ENCODE results near the gene AGK. TPM values are rescaled to one million over a fixed set of nuclear protein-coding genes. Genes with fewer than 3 reads are reported as not detected.

AGK gene
- total and polyA plus RNA-seq, 4 donors = 13.7 to 39.1 (median 20.9) TPM

GRCh38 chr7:141511676-141512396 lies 39.4 kb upstream of the AGK start:
- DNase-seq (peak in 2 of 3 donors; percentile 21 to 24), ATAC-seq (ENCODE audit: insufficient read depth, low FRiP score) (peak; percentile 50)
- Histone ChIP-seq H3K9ac (ENCODE audit: insufficient read depth in 1 of 2, low read length in 2 of 2) (no peak overlapping the region), H3K9me3 (ENCODE audit: control insufficient read depth in 4 of 4, insufficient read depth in 3 of 4, low read length in 3 of 4) (peaks cover 0 to 4% (median 0%) of the 10 kb centered on the region in 4 donors), H3K27ac (ENCODE audit: low read depth in 1 of 2, low read length in 1 of 2) (no peak overlapping the region), H3K27me3 (ENCODE audit: control insufficient read depth in 3 of 3, insufficient read depth in 3 of 3, low read length in 2 of 3) (peaks cover 5 to 27% (median 11%) of the 10 kb centered on the region in 3 donors), H3K4me1 (ENCODE audit: control insufficient read depth in 5 of 5, insufficient read depth in 5 of 5, low read length in 5 of 5) (peaks cover 0 to 7% (median 0%) of the 10 kb centered on the region in 5 donors), H3K36me3 (ENCODE audit: control insufficient read depth in 4 of 4, insufficient read depth in 4 of 4, low read length in 4 of 4) (no peaks in the 10 kb centered on the region), H3K4me3 (no peak overlapping the region)
- TF ChIP-seq, protein P1, sequence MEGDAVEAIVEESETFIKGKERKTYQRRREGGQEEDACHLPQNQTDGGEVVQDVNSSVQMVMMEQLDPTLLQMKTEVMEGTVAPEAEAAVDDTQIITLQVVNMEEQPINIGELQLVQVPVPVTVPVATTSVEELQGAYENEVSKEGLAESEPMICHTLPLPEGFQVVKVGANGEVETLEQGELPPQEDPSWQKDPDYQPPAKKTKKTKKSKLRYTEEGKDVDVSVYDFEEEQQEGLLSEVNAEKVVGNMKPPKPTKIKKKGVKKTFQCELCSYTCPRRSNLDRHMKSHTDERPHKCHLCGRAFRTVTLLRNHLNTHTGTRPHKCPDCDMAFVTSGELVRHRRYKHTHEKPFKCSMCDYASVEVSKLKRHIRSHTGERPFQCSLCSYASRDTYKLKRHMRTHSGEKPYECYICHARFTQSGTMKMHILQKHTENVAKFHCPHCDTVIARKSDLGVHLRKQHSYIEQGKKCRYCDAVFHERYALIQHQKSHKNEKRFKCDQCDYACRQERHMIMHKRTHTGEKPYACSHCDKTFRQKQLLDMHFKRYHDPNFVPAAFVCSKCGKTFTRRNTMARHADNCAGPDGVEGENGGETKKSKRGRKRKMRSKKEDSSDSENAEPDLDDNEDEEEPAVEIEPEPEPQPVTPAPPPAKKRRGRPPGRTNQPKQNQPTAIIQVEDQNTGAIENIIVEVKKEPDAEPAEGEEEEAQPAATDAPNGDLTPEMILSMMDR (IDR thresholded peaks at IDR 0.05; ENCODE audit: control extremely low read depth, extremely low read depth) = no peak
- 3 to 8% methylated on average over 32 to 36 of the region's 36 CpGs for WGBS, 2 donors

- WGBS, 2 donors = 88 to 94% methylated on average over 2 of the region's 2 CpGs
- H3K9ac ChIP-seq (ENCODE audit: insufficient read depth in 1 of 2, low read length in 2 of 2) = no peak overlapping the region
- no peak for DNase-seq
- H3K27ac ChIP-seq (ENCODE audit: low read depth in 1 of 2, low read length in 1 of 2) = no peak overlapping the region
- H3K36me3 ChIP-seq (ENCODE audit: control insufficient read depth in 4 of 4, insufficient read depth in 4 of 4, low read length in 4 of 4) = no peaks in the 10 kb centered on the region
- no peak for ATAC-seq (ENCODE audit: insufficient read depth, low FRiP score)
- H3K4me3 ChIP-seq = no peak overlapping the region
- peaks cover 5 to 27% (median 11%) of the 10 kb centered on the region in 3 donors for H3K27me3 ChIP-seq (ENCODE audit: control insufficient read depth in 3 of 3, insufficient read depth in 3 of 3, low read length in 2 of 3)
- H3K4me1 ChIP-seq (ENCODE audit: control insufficient read depth in 5 of 5, insufficient read depth in 5 of 5, low read length in 5 of 5) = peaks cover 0 to 7% (median 0%) of the 10 kb centered on the region in 5 donors
- H3K9me3 ChIP-seq (ENCODE audit: control insufficient read depth in 4 of 4, insufficient read depth in 3 of 4, low read length in 3 of 4) = peaks cover 0 to 4% (median 0%) of the 10 kb centered on the region in 4 donors
- TF ChIP-seq, protein P1 (IDR thresholded peaks at IDR 0.05; ENCODE audit: control extremely low read depth, extremely low read depth) = no peak
Measured at GRCh38 chr7:141512597-141512996, 38.6 kb upstream of the AGK start.

- Histone ChIP-seq H3K27me3 (ENCODE audit: control insufficient read depth in 3 of 3, insufficient read depth in 3 of 3, low read length in 2 of 3) (peaks cover 5 to 27% (median 11%) of the 10 kb centered on the region in 3 donors), H3K27ac (ENCODE audit: low read depth in 1 of 2, low read length in 1 of 2) (no peak overlapping the region), H3K9me3 (ENCODE audit: control insufficient read depth in 4 of 4, insufficient read depth in 3 of 4, low read length in 3 of 4) (peaks cover 0 to 3% (median 0%) of the 10 kb centered on the region in 4 donors), H3K4me3 (no peak overlapping the region), H3K36me3 (ENCODE audit: control insufficient read depth in 4 of 4, insufficient read depth in 4 of 4, low read length in 4 of 4) (no peaks in the 10 kb centered on the region), H3K4me1 (ENCODE audit: control insufficient read depth in 5 of 5, insufficient read depth in 5 of 5, low read length in 5 of 5) (peaks cover 0 to 7% (median 0%) of the 10 kb centered on the region in 5 donors), H3K9ac (ENCODE audit: insufficient read depth in 1 of 2, low read length in 2 of 2) (no peak overlapping the region)
- no peak for DNase-seq
- ATAC-seq (ENCODE audit: insufficient read depth, low FRiP score) = no peak
- TF ChIP-seq, protein P1 (IDR thresholded peaks at IDR 0.05; ENCODE audit: control extremely low read depth, extremely low read depth) = no peak
- WGBS, 2 donors = 89 to 100% methylated on average over 1 of the region's 1 CpG
Measured at GRCh38 chr7:141513720-141514119, 37.5 kb upstream of the AGK start.

Measured in lung (tissue), 12 donors.